AG09309 (cell line): ENCODE results near the gene ROR2.
"Not testable (repeated sequence)": the region's sequence is repeated elsewhere in the genome, so short reads cannot be mapped to it uniquely, and the experiment has no call there.

Experiments
- DNase-seq: peaks from one replicate; pipeline ENCODE4 v3.0.0-alpha.2; 2010; ENCODE audit warnings: low read depth
- H3K4me3 ChIP-seq: 2 replicates; pipeline ENCODE4 v1.5.1; 2011; ENCODE audit warnings: mild to moderate bottlenecking, low read depth, low read length, moderate library complexity; ENCODE audit not compliant: control insufficient read depth
- CTCF ChIP-seq: IDR thresholded peaks from 2 replicates; pipeline ENCODE4 v1.5.1; 2011; ENCODE audit warnings: mild to moderate bottlenecking, low read depth, low read length, inconsistent platforms; ENCODE audit not compliant: insufficient read depth, control insufficient read depth; ENCODE audit errors: missing control alignments

ROR2 gene

GRCh38 chr9:91915524-91916263 is 34.3 kb downstream of the ROR2 start:
- no peak for TF ChIP-seq CTCF
- no peak overlapping the region for H3K4me3 ChIP-seq
- no peak for DNase-seq

GRCh38 chr9:91914937-91915336 is 35.1 kb downstream of the ROR2 start:
- no peak overlapping the region for H3K4me3 ChIP-seq
- DNase-seq, result no peak
- no peak for TF ChIP-seq CTCF

GRCh38 chr9:91914404-91914803 is 35.6 kb downstream of the ROR2 start:
- no peak for DNase-seq
- no peak overlapping the region for H3K4me3 ChIP-seq
- TF ChIP-seq CTCF, result no peak

- DNase-seq, result no peak
- no peak for TF ChIP-seq CTCF
- no peak overlapping the region for H3K4me3 ChIP-seq
Measured at GRCh38 chr9:91913986-91914385, 36.0 kb downstream of the ROR2 start.

- H3K4me3 ChIP-seq, result no peak overlapping the region
- TF ChIP-seq CTCF, result no peak
- no peak for DNase-seq
Measured at GRCh38 chr9:91913096-91913495, 36.9 kb downstream of the ROR2 start.

- TF ChIP-seq CTCF, result no peak
- no peak for DNase-seq
- H3K4me3 ChIP-seq, result no peak overlapping the region
Measured at GRCh38 chr9:91911657-91912056, 38.4 kb downstream of the ROR2 start.

GRCh38 chr9:91909256-91909655 is 40.8 kb downstream of the ROR2 start:
- DNase-seq, H3K4me3 ChIP-seq: not testable (repeated sequence)
